ENCODE results near the gene TIGIT. TPM values are rescaled to one million over a fixed set of nuclear protein-coding genes. Genes with fewer than 3 reads are reported as not detected.
"Not testable (repeated sequence)": the region's sequence is repeated elsewhere in the genome, so short reads cannot be mapped to it uniquely, and the experiment has no call there.

Gene TIGIT
- total RNA-seq (2014; rRNA removed; shearing (Covaris generic)) = not detected in 2 replicates

DNA sequence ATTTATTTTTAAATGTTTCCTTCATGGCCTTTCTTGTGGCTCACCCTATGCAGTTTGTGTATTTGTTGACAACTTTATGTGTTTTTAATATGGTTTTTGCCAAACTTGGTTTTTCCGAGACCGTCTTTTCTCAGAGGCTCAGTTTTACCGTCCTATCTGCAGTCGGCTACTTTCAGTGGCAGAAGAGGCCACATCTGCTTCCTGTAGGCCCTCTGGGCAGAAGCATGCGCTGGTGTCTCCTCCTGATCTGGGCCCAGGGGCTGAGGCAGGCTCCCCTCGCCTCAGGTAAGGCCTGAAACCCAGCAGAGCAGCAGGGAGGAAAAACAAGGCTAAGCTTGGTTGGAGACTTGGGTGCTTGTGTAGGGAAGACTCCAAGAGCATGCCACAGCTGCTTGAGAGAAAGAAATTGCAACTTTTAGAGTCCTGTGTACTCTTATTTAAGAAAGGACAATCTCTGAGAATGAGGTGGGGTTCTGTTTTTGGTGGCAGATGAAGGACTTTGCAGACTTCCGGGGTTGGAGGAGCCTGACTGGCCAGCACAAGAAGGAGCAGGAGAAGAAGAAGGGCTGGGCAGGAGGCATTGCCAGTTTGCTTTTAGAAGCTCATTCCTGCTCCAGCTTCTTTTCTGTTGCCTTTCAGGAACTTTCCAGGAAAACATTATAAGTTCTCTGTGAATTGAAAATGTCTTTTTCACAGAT is at the start of gene TIGIT:
Gene TIGIT (plus strand): TSS at position 191 of the 698 bp plus-strand sequence. CDS start 34 bp downstream, at position 225.
- in situ Hi-C loops (cut with HindIII; ENCODE audit: low sequenced_read_pairs) = no loop called here

DNA sequence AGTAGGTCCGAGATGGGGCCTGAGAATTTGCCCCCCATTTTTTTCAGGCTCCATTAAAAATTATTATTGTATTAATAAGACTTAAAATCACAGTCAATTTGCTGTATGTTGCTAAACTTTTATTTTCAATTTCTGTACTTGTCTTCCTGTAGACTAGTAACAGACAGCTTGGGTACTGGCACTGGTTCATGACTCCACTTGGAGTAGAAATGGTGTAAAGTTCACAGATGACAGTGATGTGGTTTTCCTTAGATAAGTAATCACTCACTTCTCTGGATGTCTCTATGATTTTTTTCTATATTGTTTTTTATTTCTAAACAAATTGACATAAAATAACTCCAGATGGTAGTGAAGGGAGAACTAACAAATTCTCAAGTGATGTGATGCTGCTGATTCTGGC is 40.9 kb upstream of the TIGIT start:
- in situ Hi-C loops (cut with HindIII; ENCODE audit: low sequenced_read_pairs) = no loop called here
- DNase-seq (ENCODE audit: low spot score) = no peak

More for the DNA sequence above, at the start of gene TIGIT:
- no peak for DNase-seq (ENCODE audit: low spot score)

GRCh38 chr3:114253505-114253904 is 40.3 kb upstream of the TIGIT start:
- in situ Hi-C loops (cut with HindIII; ENCODE audit: low sequenced_read_pairs) = no loop called here
- DNase-seq (ENCODE audit: low spot score) = no peak

GRCh38 chr3:114259566-114259965 is 34.3 kb upstream of the TIGIT start:
- DNase-seq (ENCODE audit: low spot score) = no peak

GRCh38 chr3:114260152-114260551 is 33.7 kb upstream of the TIGIT start:
- in situ Hi-C loops (cut with HindIII; ENCODE audit: low sequenced_read_pairs) = no loop called here
- no peak for DNase-seq (ENCODE audit: low spot score)

More at GRCh38 chr3:114259566-114259965, 34.3 kb upstream of the TIGIT start:
- in situ Hi-C loops (cut with HindIII; ENCODE audit: low sequenced_read_pairs) = no loop called here

DNA sequence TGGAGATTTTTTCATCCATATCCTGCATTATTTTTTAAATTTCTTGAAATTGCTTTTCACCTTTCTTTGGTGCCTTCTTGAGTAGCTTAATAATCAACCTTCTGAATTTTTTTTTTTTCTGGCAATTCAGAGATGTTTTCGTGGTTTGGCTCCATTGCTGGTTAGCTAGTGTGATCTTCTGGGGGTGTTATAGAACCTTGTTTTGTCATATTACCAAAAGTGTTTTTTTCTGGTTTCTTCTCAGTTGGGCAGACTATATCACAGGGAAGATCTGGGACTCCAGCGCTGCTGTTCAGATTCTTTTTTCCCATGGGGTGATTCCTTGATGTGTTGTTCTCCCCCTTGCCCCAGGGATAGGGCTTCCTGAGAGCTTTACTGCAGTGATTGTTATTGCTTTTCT is 23.8 kb upstream of the TIGIT start:
- no peak for DNase-seq (ENCODE audit: low spot score)
- in situ Hi-C loops (cut with HindIII; ENCODE audit: low sequenced_read_pairs) = no loop called here

GRCh38 chr3:114272271-114272670 is 21.6 kb upstream of the TIGIT start:
- in situ Hi-C loops (cut with HindIII; ENCODE audit: low sequenced_read_pairs) = no loop called here
- no peak for DNase-seq (ENCODE audit: low spot score)

DNA sequence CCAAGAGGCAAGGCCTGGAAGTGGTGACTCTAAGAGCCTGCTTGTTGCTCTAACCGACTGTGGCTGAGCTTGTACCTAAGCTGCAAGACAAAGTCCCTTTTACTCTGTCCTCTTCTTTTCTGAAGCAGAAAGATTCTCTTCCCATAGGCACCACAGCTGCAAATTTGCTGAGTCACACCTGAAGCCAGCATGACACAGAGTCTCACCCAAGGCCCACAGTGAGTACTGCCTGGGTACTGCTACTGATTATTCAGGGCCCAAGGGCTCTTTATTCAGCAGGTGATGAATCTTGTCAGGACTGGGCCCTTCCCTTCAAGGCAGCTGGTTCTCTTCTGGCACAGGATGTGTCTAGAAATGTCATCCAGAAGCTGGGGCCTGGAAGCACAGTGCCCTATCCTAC is 18.9 kb upstream of the TIGIT start:
- in situ Hi-C loops (cut with HindIII; ENCODE audit: low sequenced_read_pairs) = no loop called here
- DNase-seq (ENCODE audit: low spot score) = no peak

DNA sequence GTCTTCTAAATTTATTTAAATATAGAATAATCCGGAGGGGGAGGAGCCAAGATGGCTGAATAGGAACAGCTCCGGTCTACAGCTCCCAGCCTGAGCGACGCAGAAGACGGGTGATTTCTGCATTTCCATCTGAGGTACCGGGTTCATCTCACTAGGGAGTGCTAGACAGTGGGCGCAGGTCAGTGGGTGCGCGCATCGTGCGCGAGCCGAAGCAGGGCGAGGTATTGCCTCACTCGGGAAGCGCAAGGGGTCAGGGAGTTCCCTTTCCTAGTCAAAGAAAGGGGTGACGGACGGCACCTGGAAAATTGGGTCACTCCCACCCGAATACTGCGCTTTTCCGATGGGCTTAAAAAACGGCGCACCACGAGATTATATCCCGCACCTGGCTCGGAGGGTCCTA is 17.0 kb upstream of the TIGIT start:
- in situ Hi-C loops (cut with HindIII; ENCODE audit: low sequenced_read_pairs); DNase-seq (ENCODE audit: low spot score): not testable (repeated sequence)

DNA sequence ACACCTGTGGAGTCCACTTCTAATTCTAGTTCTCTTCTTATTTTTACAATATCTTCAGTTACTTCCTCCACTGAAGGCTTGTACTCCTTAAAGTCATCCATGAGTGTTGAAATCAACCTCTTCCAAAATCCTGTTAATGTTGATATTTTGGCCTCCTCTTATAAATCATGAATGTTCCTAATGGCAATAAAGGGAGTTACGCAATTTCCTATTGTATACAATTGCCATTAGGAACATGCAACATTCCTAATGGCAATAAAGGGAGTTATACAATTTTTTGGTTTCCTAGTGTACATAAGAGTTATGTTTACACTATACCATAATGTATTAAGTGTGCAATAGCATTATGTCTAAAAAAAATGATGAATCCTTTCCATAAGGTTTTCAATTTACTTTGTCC is 9.2 kb upstream of the TIGIT start:
- in situ Hi-C loops (cut with HindIII; ENCODE audit: low sequenced_read_pairs) = no loop called here
- DNase-seq (ENCODE audit: low spot score) = no peak

DNA sequence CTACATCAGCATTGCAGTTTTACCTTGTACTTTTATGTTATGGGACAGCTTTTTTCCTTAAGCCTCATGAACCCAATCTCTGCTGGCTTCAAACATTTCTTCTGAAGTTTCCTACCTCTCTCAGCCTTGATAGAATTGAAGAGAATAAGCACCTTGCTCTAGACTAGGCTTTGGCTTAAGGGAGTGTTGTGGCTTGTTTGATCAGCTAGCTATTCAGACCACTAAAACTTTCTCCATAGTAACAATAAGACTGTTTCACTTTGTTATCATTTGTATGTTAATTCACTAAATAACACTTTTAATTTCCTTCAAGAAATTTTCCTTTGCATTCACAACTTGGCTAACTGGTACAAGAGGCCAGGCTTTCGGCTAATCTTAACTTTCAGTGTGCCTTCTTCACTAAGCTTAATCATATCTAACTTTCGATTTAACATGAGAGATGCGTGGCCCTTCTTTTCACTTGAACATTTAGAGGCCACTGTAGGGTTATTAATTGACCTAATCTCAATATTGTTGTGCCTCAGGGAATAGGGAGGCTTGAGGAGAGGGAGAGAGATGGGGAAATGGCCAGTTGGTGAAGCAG is 8.1 kb upstream of the TIGIT start:
- no peak for DNase-seq (ENCODE audit: low spot score)
- in situ Hi-C loops (cut with HindIII; ENCODE audit: low sequenced_read_pairs) = no loop called here

GRCh38 chr3:114286266-114286665 is 7.6 kb upstream of the TIGIT start:
- no peak for DNase-seq (ENCODE audit: low spot score)
- in situ Hi-C loops (cut with HindIII; ENCODE audit: low sequenced_read_pairs) = no loop called here

GRCh38 chr3:114290911-114291901 is 2.6 kb upstream of the TIGIT start:
- in situ Hi-C loops (cut with HindIII; ENCODE audit: low sequenced_read_pairs) = no loop called here
- peak; percentile 16 for DNase-seq (ENCODE audit: low spot score)

DNA sequence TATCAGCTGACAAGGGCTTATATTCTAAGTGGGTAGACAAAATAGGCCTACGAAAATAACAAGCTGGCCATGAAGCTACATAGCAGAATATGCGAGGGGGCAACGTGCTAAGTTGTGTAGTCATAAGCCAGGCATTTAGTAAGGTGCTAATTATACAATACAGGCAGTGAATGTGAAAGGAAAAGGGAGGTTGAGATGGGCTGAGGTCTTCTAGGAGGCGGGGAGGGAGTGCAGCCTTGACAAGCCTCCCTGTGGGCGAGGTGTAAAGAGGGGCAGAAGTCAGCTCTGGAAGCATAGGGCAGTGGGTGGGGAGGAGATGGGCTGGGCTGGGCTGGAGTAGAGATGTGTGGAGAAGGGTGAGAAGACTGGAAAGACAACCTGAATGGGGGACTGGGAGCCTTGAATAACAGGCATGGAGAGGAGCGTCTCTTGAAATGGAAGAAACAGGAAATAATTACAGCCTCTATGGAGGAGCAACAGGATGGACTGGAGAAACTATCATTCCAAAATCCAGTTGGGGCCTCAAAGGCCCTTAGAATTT is 1.2 kb downstream of the TIGIT start:
- DNase-seq (ENCODE audit: low spot score) = no peak
- in situ Hi-C loops (cut with HindIII; ENCODE audit: low sequenced_read_pairs) = no loop called here

GRCh38 chr3:114295946-114296345 is 2.1 kb downstream of the TIGIT start:
- in situ Hi-C loops (cut with HindIII; ENCODE audit: low sequenced_read_pairs) = no loop called here
- DNase-seq (ENCODE audit: low spot score) = no peak

DNA sequence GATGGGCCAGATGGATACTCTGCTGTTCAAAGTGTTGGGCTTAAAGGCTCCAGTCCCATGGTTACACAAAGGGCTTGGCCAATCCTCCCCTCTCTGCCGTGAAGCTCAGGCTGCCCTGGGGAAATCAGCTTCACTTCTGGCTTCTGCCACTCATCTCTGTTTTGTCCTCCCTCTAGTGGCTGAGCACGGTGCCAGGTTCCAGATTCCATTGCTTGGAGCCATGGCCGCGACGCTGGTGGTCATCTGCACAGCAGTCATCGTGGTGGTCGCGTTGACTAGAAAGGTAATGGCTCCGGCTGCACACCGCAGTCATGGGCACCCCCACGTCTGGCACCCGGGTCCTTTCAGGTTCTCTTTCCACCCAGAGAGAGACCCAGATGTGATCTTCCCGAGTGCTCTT is 5.6 kb downstream of the TIGIT start:
- in situ Hi-C loops (cut with HindIII; ENCODE audit: low sequenced_read_pairs) = no loop called here
- no peak for DNase-seq (ENCODE audit: low spot score)

- in situ Hi-C loops (cut with HindIII; ENCODE audit: low sequenced_read_pairs) = no loop called here
- no peak for DNase-seq (ENCODE audit: low spot score)
Observed at GRCh38 chr3:114299941-114300624, 6.3 kb downstream of the TIGIT start.

GRCh38 chr3:114307222-114307830 is 13.5 kb downstream of the TIGIT start:
- no peak for DNase-seq (ENCODE audit: low spot score)
- in situ Hi-C loops (cut with HindIII; ENCODE audit: low sequenced_read_pairs) = no loop called here

GRCh38 chr3:114307832-114308231 is 14.0 kb downstream of the TIGIT start:
- no peak for DNase-seq (ENCODE audit: low spot score)
- in situ Hi-C loops (cut with HindIII; ENCODE audit: low sequenced_read_pairs) = no loop called here
